A549 treated with GW870086 at 1 μM for 4 hours (cell line): Measurements from ENCODE around the gene SMPDL3A. TPM values are rescaled to one million over a fixed set of nuclear protein-coding genes. Genes with fewer than 3 reads are reported as not detected.

Experiments used
- total RNA-seq: library from RNA; stranded (reverse); fragments of 200-300 nt; extraction: Qiagen RNA extraction; gene quantifications from 5 replicates; pipeline ENCODE4 v1.2.3, GENCODE V29; 2022; ENCODE audit warnings: low read depth

Gene SMPDL3A
- 3.9 to 4.4 TPM (median 4.0 TPM) in 5 replicates for total RNA-seq

DNA sequence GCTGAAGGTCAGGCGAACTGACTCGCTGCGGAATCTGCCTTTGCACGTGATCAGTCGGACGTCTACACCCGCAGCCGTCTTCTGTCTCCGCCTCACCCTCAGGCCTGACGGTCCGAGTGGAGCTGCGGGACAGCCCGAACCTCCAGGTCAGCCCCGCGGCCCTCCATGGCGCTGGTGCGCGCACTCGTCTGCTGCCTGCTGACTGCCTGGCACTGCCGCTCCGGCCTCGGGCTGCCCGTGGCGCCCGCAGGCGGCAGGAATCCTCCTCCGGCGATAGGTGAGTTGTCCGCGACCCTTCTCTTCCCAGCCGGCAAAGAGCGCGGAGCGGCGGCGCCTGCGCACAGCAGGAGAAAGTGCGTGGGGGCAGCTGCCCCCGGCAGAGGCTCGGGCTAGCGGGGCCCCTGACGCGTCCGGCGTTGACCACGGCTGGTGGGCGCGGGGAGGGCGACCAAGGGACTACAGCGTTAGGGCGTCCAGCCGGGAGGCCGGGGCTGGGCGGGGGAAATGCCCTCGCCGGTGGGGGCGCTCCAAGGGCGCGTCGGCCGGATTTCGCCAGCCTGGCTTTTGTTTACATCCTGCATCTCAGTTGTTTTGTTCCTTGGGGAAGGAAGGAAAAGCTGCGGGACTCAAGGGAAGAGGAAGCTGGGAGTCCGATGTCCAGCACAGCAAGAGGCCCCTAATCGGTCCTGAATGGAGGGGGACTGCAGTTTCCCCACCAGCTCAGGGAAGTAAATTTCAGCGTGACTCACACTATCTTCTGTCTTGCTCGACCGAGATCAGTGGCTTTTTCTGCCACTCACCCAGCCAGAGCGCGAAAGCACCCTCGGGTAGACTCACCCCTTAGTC is at the start of gene SMPDL3A:
SMPDL3A (plus strand) TSS at position 77 of the 846 bp plus-strand sequence; CDS start at position 166, 89 bp downstream.

DNA sequence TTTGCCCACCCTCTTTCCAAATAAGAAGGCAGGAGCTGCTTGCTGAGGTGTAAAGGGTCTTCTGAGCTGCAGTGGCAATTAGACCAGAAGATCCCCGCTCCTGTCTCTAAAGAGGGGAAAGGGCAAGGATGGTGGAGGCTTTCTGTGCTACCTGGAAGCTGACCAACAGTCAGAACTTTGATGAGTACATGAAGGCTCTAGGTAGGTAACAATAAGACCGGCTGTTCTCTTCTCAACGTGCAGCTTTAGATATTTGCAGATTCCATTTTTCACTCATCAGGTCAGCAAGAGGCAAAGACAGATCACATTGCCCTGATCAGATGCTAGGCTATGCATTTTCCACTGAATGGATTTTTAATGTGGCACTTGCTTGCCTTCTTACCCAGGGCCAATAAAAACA is 9.4 kb upstream of the SMPDL3A start, which contains the start of gene FABP7:
FABP7 (plus strand) TSS at position 50 of the 400 bp plus-strand sequence; CDS start at position 129, 79 bp downstream.

Other genes with a start within 250 kb of the SMPDL3A start
- gene PKIB, start 178.9 kb upstream of the SMPDL3A start, total RNA-seq: 0.84 to 1.6 TPM (median 0.88 TPM) in 5 replicates
- not detected in 5 replicates for gene FABP7, start 9.5 kb upstream of the SMPDL3A start, total RNA-seq
- gene CLVS2, start 207.0 kb downstream of the SMPDL3A start, total RNA-seq: 0.07 to 0.32 TPM (median 0.15 TPM) in 5 replicates